Neuronal stem cell (in vitro differentiated cells): ENCODE results near the gene MACROD2.

ENCODE experiments used
- DNase-seq: peaks from one replicate; pipeline ENCODE4 v3.0.0-alpha.2; 2013; ENCODE audit warnings: low spot score
- H2AFZ ChIP-seq: one replicate; pipeline ENCODE4 v1.6.1; 2013; ENCODE audit warnings: mild to moderate bottlenecking, low read length, inconsistent platforms
- H2AK5ac ChIP-seq: 2 replicates; pipeline ENCODE4 v1.6.1; 2013; ENCODE audit warnings: low read depth, mild to moderate bottlenecking, inconsistent platforms, low read length, moderate library complexity, mixed read lengths
- H2BK120ac ChIP-seq: 2 replicates; pipeline ENCODE4 v1.6.1; 2013; ENCODE audit warnings: low read depth, mild to moderate bottlenecking, inconsistent platforms, low read length, moderate library complexity, mixed read lengths
- H2BK12ac ChIP-seq: one replicate; pipeline ENCODE4 v1.6.1; 2013; ENCODE audit warnings: low read length, inconsistent platforms
- H2BK15ac ChIP-seq: 2 replicates; pipeline ENCODE4 v1.6.1; 2013; ENCODE audit warnings: mild to moderate bottlenecking, low read length, inconsistent platforms, mixed read lengths
- H2BK5ac ChIP-seq: one replicate; pipeline ENCODE4 v1.6.1; 2013; ENCODE audit warnings: inconsistent platforms, mild to moderate bottlenecking, low read length, moderate library complexity
- H3K14ac ChIP-seq: one replicate; pipeline ENCODE4 v1.6.1; 2013; ENCODE audit warnings: low read length, inconsistent platforms
- H3K18ac ChIP-seq: 2 replicates; pipeline ENCODE4 v1.6.1; 2013; ENCODE audit warnings: low read length, inconsistent platforms
- H3K23ac ChIP-seq: 2 replicates; pipeline ENCODE4 v1.6.1; 2013; ENCODE audit warnings: low read depth, mild to moderate bottlenecking, mixed read lengths, low read length, inconsistent platforms; ENCODE audit not compliant: poor library complexity
- H3K27ac ChIP-seq: replicated peaks from 3 replicates; pipeline ENCODE4 v1.5.1; 2013; ENCODE audit warnings: low read length, inconsistent platforms
- H3K27me3 ChIP-seq, 3 experiments: 2 replicates each; pipeline ENCODE4 v1.6.1; 2013; ENCODE audit warnings: low read length in 3 of 3, mild to moderate bottlenecking in 2 of 3, inconsistent platforms in 1 of 3, low read depth in 1 of 3, mixed read lengths in 1 of 3, moderate library complexity in 1 of 3; ENCODE audit not compliant: control insufficient read depth in 3 of 3, insufficient read depth in 3 of 3
- H3K36me3 ChIP-seq, 2 donors: replicated peaks in 1 of 2; 2 replicates each; pipeline ENCODE4 v1.6.1; 2013; ENCODE audit warnings: low read length in 2 of 2; ENCODE audit not compliant: control insufficient read depth in 2 of 2, insufficient read depth in 2 of 2
- H3K4ac ChIP-seq: 2 replicates; pipeline ENCODE4 v1.6.1; 2013; ENCODE audit warnings: inconsistent platforms, mild to moderate bottlenecking, low read length, moderate library complexity
- H3K4me1 ChIP-seq, 2 donors: 1 replicate in 1 of 2; 2 replicates in 1 of 2; pipeline ENCODE4 v1.6.1; 2013; ENCODE audit warnings: low read length in 2 of 2, low read depth in 1 of 2; ENCODE audit not compliant: control insufficient read depth in 2 of 2, insufficient read depth in 1 of 2
- H3K4me2 ChIP-seq: one replicate; pipeline ENCODE4 v1.6.1; 2013; ENCODE audit warnings: mild to moderate bottlenecking, low read length, inconsistent platforms; ENCODE audit not compliant: insufficient read depth, poor library complexity, severe bottlenecking
- H3K4me3 ChIP-seq, 2 donors: 2 replicates each; pipeline ENCODE4 v1.5.1; 2013; ENCODE audit warnings: low read length in 2 of 2, mild to moderate bottlenecking in 2 of 2, inconsistent platforms in 1 of 2, moderate library complexity in 1 of 2
- H3K79me1 ChIP-seq: one replicate; pipeline ENCODE4 v1.6.1; 2013; ENCODE audit warnings: low read depth, mild to moderate bottlenecking, inconsistent platforms, low read length, moderate library complexity
- H3K9ac ChIP-seq: one replicate; pipeline ENCODE4 v1.6.1; 2013; ENCODE audit warnings: mild to moderate bottlenecking, low read depth, low read length, inconsistent platforms; ENCODE audit not compliant: poor library complexity
- H3K9me3 ChIP-seq, 2 donors: replicated peaks in 1 of 2; 2 replicates each; pipeline versions ENCODE3 to v1.6.1; 2013; ENCODE audit warnings: low read length in 2 of 2, mild to moderate bottlenecking in 2 of 2, inconsistent platforms in 1 of 2, low read depth in 1 of 2, mixed read lengths in 1 of 2, moderate library complexity in 1 of 2; ENCODE audit not compliant: control insufficient read depth in 2 of 2, insufficient read depth in 1 of 2
- H4K8ac ChIP-seq: one replicate; pipeline ENCODE4 v1.6.1; 2013; ENCODE audit warnings: low read depth, mild to moderate bottlenecking, inconsistent platforms, low read length, moderate library complexity
- H4K91ac ChIP-seq: one replicate; pipeline ENCODE4 v1.6.1; 2013; ENCODE audit warnings: low read length, low read depth, mild to moderate bottlenecking, inconsistent platforms; ENCODE audit not compliant: poor library complexity
- WGBS, 2 donors: extraction: QIAGEN DNeasy Blood & Tissue Kit; methylation state at CpG; one replicate each; pipeline ENCODE4 v1.1.7; 2013; ENCODE audit warnings: missing lambda C conversion rate in 2 of 2, mixed read lengths in 1 of 2; ENCODE audit not compliant: insufficient read length in 2 of 2, insufficient replicate concordance in 1 of 2; ENCODE audit errors: extremely low coverage in 2 of 2; 5-methylcytosine and 5-hydroxymethylcytosine counted together

The MACROD2 gene

GRCh38 chr20:15278041-15278440, 1282.7 kb downstream of the MACROD2 start:
- no peaks in the 10 kb centered on the region for H3K79me1 ChIP-seq
- no peak overlapping the region for H2BK12ac ChIP-seq
- no peak overlapping the region for H2BK5ac ChIP-seq
- no peak overlapping the region for H4K91ac ChIP-seq
- no peak overlapping the region for H2BK15ac ChIP-seq
- H3K36me3 ChIP-seq, result no peaks in the 10 kb centered on the region
- H3K27me3 ChIP-seq, result no peaks in the 10 kb centered on the region
- no peak overlapping the region for H4K8ac ChIP-seq
- peaks cover 1 to 15% of the 10 kb centered on the region in 2 donors for H3K9me3 ChIP-seq
- H3K4me1 ChIP-seq, result no peaks in the 10 kb centered on the region
- no peak overlapping the region for H2AFZ ChIP-seq
- no peak overlapping the region for H3K14ac ChIP-seq
- no peak overlapping the region for H3K9ac ChIP-seq
- no peak overlapping the region for H3K4me2 ChIP-seq
- H3K27ac ChIP-seq, result no peak overlapping the region
- H3K4me3 ChIP-seq, result no peak overlapping the region
- H2BK120ac ChIP-seq, result no peak overlapping the region
- no peak overlapping the region for H2AK5ac ChIP-seq
- H3K4ac ChIP-seq, result no peak overlapping the region
- H3K18ac ChIP-seq, result no peak overlapping the region
- no peak for DNase-seq
- no peak overlapping the region for H3K23ac ChIP-seq

DNA sequence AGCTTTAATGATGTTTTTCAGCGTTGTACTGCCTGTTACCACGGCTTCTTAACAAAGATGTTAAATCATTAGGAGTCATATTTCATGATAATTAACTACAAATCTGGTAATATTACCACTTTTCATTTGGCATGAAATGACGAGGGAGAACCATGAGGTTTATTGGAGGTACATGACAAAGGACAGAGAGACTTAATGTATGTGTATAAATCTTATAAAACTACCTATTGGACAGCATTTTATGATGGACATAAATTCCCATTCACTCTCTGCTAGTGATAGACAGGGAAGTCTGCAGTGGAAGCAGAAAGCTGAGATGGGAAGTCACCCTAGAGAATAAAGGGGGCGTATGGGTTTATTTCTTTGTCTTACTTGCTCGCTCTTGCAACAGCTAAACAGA, 1292.0 kb downstream of the MACROD2 start:
- no peak overlapping the region for H3K18ac ChIP-seq
- no peak overlapping the region for H3K9ac ChIP-seq
- H2BK120ac ChIP-seq, result no peak overlapping the region
- peaks cover 0 to 5% of the 10 kb centered on the region in 2 donors for H3K4me1 ChIP-seq
- H3K27me3 ChIP-seq, result no peaks in the 10 kb centered on the region
- H3K23ac ChIP-seq, result no peak overlapping the region
- no peak for DNase-seq
- H3K79me1 ChIP-seq, result no peaks in the 10 kb centered on the region
- no CpG with 5 or more reads among the region's 5 CpGs for WGBS, 2 donors
- no peak overlapping the region for H4K8ac ChIP-seq
- no peak overlapping the region for H3K27ac ChIP-seq
- no peak overlapping the region for H3K4ac ChIP-seq
- H2AK5ac ChIP-seq, result no peak overlapping the region
- no peaks in the 10 kb centered on the region for H3K9me3 ChIP-seq
- H2AFZ ChIP-seq, result no peak overlapping the region
- no peak overlapping the region for H3K4me3 ChIP-seq
- no peaks in the 10 kb centered on the region for H3K36me3 ChIP-seq
- no peak overlapping the region for H3K14ac ChIP-seq
- H2BK15ac ChIP-seq, result no peak overlapping the region
- no peak overlapping the region for H3K4me2 ChIP-seq
- H4K91ac ChIP-seq, result no peak overlapping the region
- no peak overlapping the region for H2BK12ac ChIP-seq
- no peak overlapping the region for H2BK5ac ChIP-seq

- no peak overlapping the region for H4K8ac ChIP-seq
- H3K4ac ChIP-seq, result no peak overlapping the region
- no peak overlapping the region for H2BK15ac ChIP-seq
- no peak overlapping the region for H3K23ac ChIP-seq
- H3K27me3 ChIP-seq, result no peaks in the 10 kb centered on the region
- no peak overlapping the region for H2BK120ac ChIP-seq
- H2BK12ac ChIP-seq, result no peak overlapping the region
- no peak for DNase-seq
- H3K9ac ChIP-seq, result no peak overlapping the region
- no peak overlapping the region for H3K27ac ChIP-seq
- WGBS, 2 donors, result no CpG with 5 or more reads among the region's 3 CpGs
- H3K4me3 ChIP-seq, result no peak overlapping the region
- no peak overlapping the region for H2BK5ac ChIP-seq
- H3K9me3 ChIP-seq, result no peaks in the 10 kb centered on the region
- H3K14ac ChIP-seq, result no peak overlapping the region
- no peak overlapping the region for H3K4me2 ChIP-seq
- no peaks in the 10 kb centered on the region for H3K79me1 ChIP-seq
- no peak overlapping the region for H2AFZ ChIP-seq
- no peak overlapping the region for H2AK5ac ChIP-seq
- no peak overlapping the region for H4K91ac ChIP-seq
- peaks cover 0 to 5% of the 10 kb centered on the region in 2 donors for H3K4me1 ChIP-seq
- no peaks in the 10 kb centered on the region for H3K36me3 ChIP-seq
- H3K18ac ChIP-seq, result no peak overlapping the region
Observed at GRCh38 chr20:15288106-15288505, 1292.8 kb downstream of the MACROD2 start.

DNA sequence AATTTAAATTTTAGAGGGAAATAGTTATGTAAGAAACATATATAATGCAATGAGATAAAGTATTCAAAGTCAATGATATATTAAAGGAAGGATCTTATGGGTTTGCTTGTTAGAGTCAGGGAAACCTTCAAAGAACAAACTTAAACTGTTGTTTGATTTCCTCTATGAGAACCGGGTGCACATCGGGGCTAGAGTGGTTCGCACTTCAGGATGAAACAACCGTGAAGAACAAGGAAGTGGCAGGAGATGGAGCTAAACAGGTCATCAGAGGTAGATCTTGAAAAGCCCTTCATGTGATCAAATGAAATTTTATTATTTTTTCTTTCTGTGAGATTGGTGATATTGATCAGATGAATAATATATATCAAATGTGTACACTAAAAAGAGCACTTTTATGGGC, 1294.0 kb downstream of the MACROD2 start:
- Histone ChIP-seq H2AFZ (no peak overlapping the region), H2BK15ac (no peak overlapping the region), H3K79me1 (no peaks in the 10 kb centered on the region), H2BK120ac (no peak overlapping the region), H3K4ac (no peak overlapping the region), H3K4me2 (no peak overlapping the region), H2AK5ac (no peak overlapping the region), H3K4me1 (peaks cover 0 to 5% of the 10 kb centered on the region in 2 donors), H3K23ac (no peak overlapping the region), H2BK12ac (no peak overlapping the region), H3K27ac (no peak overlapping the region), H4K8ac (no peak overlapping the region), H3K4me3 (no peak overlapping the region), H3K9me3 (no peaks in the 10 kb centered on the region), H3K14ac (no peak overlapping the region), H3K27me3 (no peaks in the 10 kb centered on the region), H3K36me3 (no peaks in the 10 kb centered on the region), H3K9ac (no peak overlapping the region), H4K91ac (no peak overlapping the region), H3K18ac (no peak overlapping the region), H2BK5ac (no peak overlapping the region)
- WGBS, 2 donors, result no CpG with 5 or more reads among the region's 4 CpGs
- no peak for DNase-seq
